Gastrocnemius medialis (tissue), 4 donors: Measurements from ENCODE around the gene HPCAL1.

Experiments used
- CTCF ChIP-seq, 5 experiments: fragments of 450-650 bp in 3 of 5; fragments of 200-600 bp in 2 of 5; sonication (generic) in 2 of 5; IDR thresholded peaks in 4 of 5; conservative IDR thresholded peaks in 1 of 5; 1 replicate in 4 of 5; 2 replicates in 1 of 5; pipeline ENCODE4 v1.5.1; 2016 to 2019; ENCODE audit warnings: antibody characterized with exemption in 5 of 5, mild to moderate bottlenecking in 3 of 5, moderate library complexity in 3 of 5
- POLR2A ChIP-seq, 2 donors: fragments of 450-650 bp; IDR thresholded peaks; one replicate each; pipeline ENCODE4 v1.6.1; 2017; ENCODE audit warnings: antibody characterized with exemption in 2 of 2, mild to moderate bottlenecking in 2 of 2, moderate library complexity in 2 of 2

DNA sequence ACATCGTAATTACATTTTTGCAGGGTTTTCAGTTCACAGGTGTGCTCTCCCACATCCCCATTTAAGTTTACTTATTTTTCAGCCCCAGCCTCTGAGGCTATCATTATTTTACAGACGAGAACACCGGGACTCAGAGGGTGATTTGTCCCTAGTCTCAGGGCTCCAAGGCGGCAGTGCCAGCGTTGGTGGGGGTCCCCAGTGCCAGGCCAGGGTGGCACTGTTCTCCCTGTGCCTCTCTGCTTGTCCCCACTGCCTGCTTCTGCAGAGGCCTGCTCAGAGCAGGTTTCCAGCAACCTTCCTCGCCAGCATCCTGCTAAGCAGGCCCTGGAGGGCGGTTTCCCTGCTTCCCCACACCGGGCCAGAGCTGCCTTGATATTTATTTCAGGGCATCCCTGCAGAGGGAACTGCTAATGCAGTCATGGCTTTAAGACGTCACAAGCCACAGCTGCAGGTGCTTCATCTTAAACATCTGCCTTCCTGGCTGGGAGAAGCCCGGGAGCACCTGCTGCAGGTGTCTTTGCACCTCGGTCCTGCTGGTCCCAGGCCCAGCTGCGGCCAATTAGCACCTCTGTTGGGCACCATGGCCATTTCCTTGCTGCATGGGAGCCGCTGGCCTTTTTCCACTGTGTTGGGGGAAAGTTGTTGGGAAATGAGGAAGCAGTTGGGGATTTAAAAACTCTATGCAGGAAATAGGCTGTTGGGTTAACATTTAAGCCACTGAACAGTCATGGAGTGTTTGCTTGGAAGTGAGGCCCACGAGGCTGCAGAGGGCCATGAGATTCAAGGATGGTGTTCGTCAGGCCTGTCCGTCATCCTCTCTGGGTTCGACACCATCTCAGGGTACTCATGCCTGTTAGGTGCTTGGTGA lies 22.8 kb downstream of the HPCAL1 start:
- no peak for TF ChIP-seq CTCF (IDR thresholded peaks at IDR 0.05 in 4 of 5, conservative IDR thresholded peaks at IDR 0.05 in 1 of 5)
- no peak for TF ChIP-seq POLR2A (IDR thresholded peaks at IDR 0.05)
